ENCODE results near the gene SLAMF1.
"Not testable (repeated sequence)": the region's sequence is repeated elsewhere in the genome, so short reads cannot be mapped to it uniquely, and the experiment has no call there.

The SLAMF1 gene

GRCh38 chr1:160646711-160647328, at the start of gene SLAMF1:
TSS of gene SLAMF1 (minus strand) at chr1:160647044. CDS start at chr1:160646945, 99 bp downstream.
- no peak for DNase-seq

GRCh38 chr1:160692390-160692789, 45.5 kb upstream of the SLAMF1 start:
- DNase-seq, result not testable (repeated sequence)

- no peak for DNase-seq
Observed at GRCh38 chr1:160685266-160685665, 38.4 kb upstream of the SLAMF1 start.

GRCh38 chr1:160682983-160683865, 36.4 kb upstream of the SLAMF1 start:
- no peak for DNase-seq

- DNase-seq, result no peak
Observed at GRCh38 chr1:160681891-160682140, 35.0 kb upstream of the SLAMF1 start.

- DNase-seq, result no peak
Observed at GRCh38 chr1:160681066-160681890, 34.4 kb upstream of the SLAMF1 start.

GRCh38 chr1:160680399-160680798, 33.6 kb upstream of the SLAMF1 start:
- no peak for DNase-seq

- DNase-seq, result no peak
Observed at GRCh38 chr1:160679893-160680292, 33.0 kb upstream of the SLAMF1 start.

GRCh38 chr1:160676869-160677597, 30.2 kb upstream of the SLAMF1 start:
- no peak for DNase-seq

GRCh38 chr1:160675641-160676410, 29.0 kb upstream of the SLAMF1 start:
- no peak for DNase-seq

- no peak for DNase-seq
Observed at GRCh38 chr1:160674415-160674814, 27.6 kb upstream of the SLAMF1 start.

- DNase-seq, result no peak
Observed at GRCh38 chr1:160672789-160673695, 26.2 kb upstream of the SLAMF1 start.

GRCh38 chr1:160671603-160672517, 25.0 kb upstream of the SLAMF1 start:
- no peak for DNase-seq

GRCh38 chr1:160670701-160671100, 23.9 kb upstream of the SLAMF1 start:
- no peak for DNase-seq

GRCh38 chr1:160669802-160670201, 23.0 kb upstream of the SLAMF1 start:
- DNase-seq, result no peak

- DNase-seq, result no peak
Observed at GRCh38 chr1:160669276-160669675, 22.4 kb upstream of the SLAMF1 start.

GRCh38 chr1:160667896-160668295, 21.1 kb upstream of the SLAMF1 start:
- no peak for DNase-seq

GRCh38 chr1:160666079-160666442, 19.2 kb upstream of the SLAMF1 start:
- DNase-seq, result no peak

GRCh38 chr1:160665330-160666078, 18.7 kb upstream of the SLAMF1 start:
- DNase-seq, result no peak

Data from NCI-H1417 treated with DMSO at 0.1 percent for 48 hours (cell line).